ACHN (cell line): Measurements from ENCODE around the gene FAM78A.

Experiments
- DNase-seq: peaks from one replicate; pipeline ENCODE4 v3.0.0-alpha.2; 2015
- in situ Hi-C: cut with HindIII; loops from 2 replicates; pipeline ENCODE4 v1.10.0; 2017; ENCODE audit warnings: low sequenced_read_pairs, low pct_ligation_motif_present, low pct_unique_long_range_greater_than_20kb

FAM78A gene

GRCh38 chr9:131304676-131305355 is 28.5 kb upstream of the FAM78A start:
- in situ Hi-C loops = no loop called here
- no peak for DNase-seq

- DNase-seq = no peak
- in situ Hi-C loops = no loop called here
Observed at GRCh38 chr9:131303381-131304321, 27.3 kb upstream of the FAM78A start.

- in situ Hi-C loops = no loop called here
- no peak for DNase-seq
Observed at GRCh38 chr9:131302244-131303075, 26.1 kb upstream of the FAM78A start.

- DNase-seq = no peak
- in situ Hi-C loops = no loop called here
Observed at GRCh38 chr9:131300444-131300843, 24.1 kb upstream of the FAM78A start.

- in situ Hi-C loops = no loop called here
Observed at GRCh38 chr9:131299961-131300347, 23.6 kb upstream of the FAM78A start.

GRCh38 chr9:131299346-131299960 is 23.1 kb upstream of the FAM78A start:
- DNase-seq = no peak
- in situ Hi-C loops = no loop called here

More at GRCh38 chr9:131299961-131300347, 23.6 kb upstream of the FAM78A start:
- no peak for DNase-seq

GRCh38 chr9:131298816-131299215 is 22.5 kb upstream of the FAM78A start:
- in situ Hi-C loops = no loop called here

GRCh38 chr9:131298341-131298740 is 22.0 kb upstream of the FAM78A start:
- no peak for DNase-seq
- in situ Hi-C loops = no loop called here

More at GRCh38 chr9:131298816-131299215, 22.5 kb upstream of the FAM78A start:
- DNase-seq = no peak

GRCh38 chr9:131297903-131298302 is 21.6 kb upstream of the FAM78A start:
- in situ Hi-C loops = no loop called here
- DNase-seq = no peak

- no peak for DNase-seq
Observed at GRCh38 chr9:131296906-131297500, 20.7 kb upstream of the FAM78A start.

GRCh38 chr9:131296460-131296859 is 20.1 kb upstream of the FAM78A start:
- in situ Hi-C loops = no loop called here
- no peak for DNase-seq

More at GRCh38 chr9:131296906-131297500, 20.7 kb upstream of the FAM78A start:
- in situ Hi-C loops = no loop called here

- in situ Hi-C loops = no loop called here
- no peak for DNase-seq
Observed at GRCh38 chr9:131292937-131293336, 16.6 kb upstream of the FAM78A start.

GRCh38 chr9:131291795-131292315 is 15.5 kb upstream of the FAM78A start:
- DNase-seq = no peak
- in situ Hi-C loops = no loop called here

- DNase-seq = no peak
- in situ Hi-C loops = no loop called here
Observed at GRCh38 chr9:131290767-131291370, 14.6 kb upstream of the FAM78A start.

GRCh38 chr9:131290036-131290766 is 13.9 kb upstream of the FAM78A start:
- no peak for DNase-seq
- in situ Hi-C loops = no loop called here

- no peak for DNase-seq
- in situ Hi-C loops = no loop called here
Observed at GRCh38 chr9:131289301-131290035, 13.2 kb upstream of the FAM78A start, which contains the start of gene PLPP7. Gene PLPP7, plus strand, starts transcription at chr9:131289723. Its CDS starts 275 bp downstream, at chr9:131289998.
